Measurements from ENCODE around the gene FNTB. TPM values are rescaled to one million over a fixed set of nuclear protein-coding genes. Genes with fewer than 3 reads are reported as not detected.

Gene FNTB
- total and polyA plus RNA-seq, 2 donors (not counting 1 experiment from before 2014, with no cell fraction given): 6.6 to 10.2 TPM

GRCh38 chr14:64973026-64973442 is 13.7 kb upstream of the FNTB start:
- Mint-ChIP-seq H3K4me3 (peak overlapping the region; percentile 83), H3K9me3 (ENCODE audit: insufficient read depth) (no peaks in the 10 kb centered on the region), H3K27me3 (peaks cover 19% of the 10 kb centered on the region), H3K27ac (no peak overlapping the region), H3K4me1 (peaks cover 6% of the 10 kb centered on the region)
- no peak overlapping the region for H3K4me3 ChIP-seq (ENCODE audit: control extremely low read depth in 1 of 5, extremely low read depth in 1 of 5, insufficient read depth in 1 of 5, low read depth in 2 of 5, low read length in 4 of 5)
- CTCF ChIA-PET: interaction anchor here (0.8 to 1.5 kb wide), 2 partner anchors 11 to 150 kb away, joined by 3 to 4 read pairs; no protein-coding TSS in a partner anchor
- H3K4me2 ChIP-seq (replicated peaks; ENCODE audit: low read depth, low read length, poor library complexity, severe bottlenecking): peak overlapping the region; percentile 96
- POLR2A ChIA-PET: no interaction called here
- WGBS (ENCODE audit: insufficient coverage): 100% methylated on average over 4 of the region's 8 CpGs
- DNase-seq (no peak), ATAC-seq (ENCODE audit: low read depth) (no peak)
- H3K27me3 ChIP-seq (replicated peaks in 1 of 4; ENCODE audit: control extremely low read depth in 1 of 4, control insufficient read depth in 3 of 4, insufficient read depth in 4 of 4, low read length in 3 of 4): peaks cover 0 to 27% (median 9%) of the 10 kb centered on the region in 4 experiments
- H3K9ac ChIP-seq (ENCODE audit: low read length): no peak overlapping the region
- intact Hi-C loops (cut with micrococcal nuclease): loop anchor here (2.0 to 5.0 kb wide), 2 partner anchors 14 to 61 kb away; partner anchors contain the start of genes CHURC1 and FNTB
- peaks cover 11% of the 10 kb centered on the region in 2 donors for H3K4me1 ChIP-seq (ENCODE audit: control insufficient read depth in 2 of 2, insufficient read depth in 2 of 2, low read length in 2 of 2)
- no peaks in the 10 kb centered on the region for H4K20me1 ChIP-seq (ENCODE audit: control insufficient read depth, insufficient read depth, low read length, poor library complexity, severe bottlenecking)
- no peak for TF ChIP-seq EZH2 (IDR thresholded peaks at IDR 0.05; ENCODE audit: borderline replicate concordance, insufficient read depth, low read depth, low read length, poor library complexity, severe bottlenecking)
- TF ChIP-seq CTCF (IDR thresholded peaks at IDR 0.05): no peak
- H3K79me2 ChIP-seq (ENCODE audit: control insufficient read depth, insufficient read depth, low read length): no peaks in the 10 kb centered on the region
- H2AFZ ChIP-seq (ENCODE audit: insufficient read depth, low read depth, low read length, poor library complexity, severe bottlenecking): peak overlapping the region; percentile 69
- H3K36me3 ChIP-seq (replicated peaks in 1 of 2; ENCODE audit: control extremely low read depth in 1 of 2, control insufficient read depth in 1 of 2, extremely low read depth in 1 of 2, insufficient read depth in 2 of 2, low read length in 1 of 2): no peaks in the 10 kb centered on the region
- H3K9me3 ChIP-seq (ENCODE audit: control extremely low read depth in 1 of 3, control insufficient read depth in 2 of 3, insufficient read depth in 1 of 3, low read length in 2 of 3): no peaks in the 10 kb centered on the region
- H3K27ac ChIP-seq (ENCODE audit: low read length in 2 of 2): no peak overlapping the region

GRCh38 chr14:64973826-64974225 is 12.9 kb upstream of the FNTB start:
- intact Hi-C loops (cut with micrococcal nuclease): loop anchor here (2.0 to 5.0 kb wide), 2 partner anchors 13 to 62 kb away; partner anchors contain the start of genes CHURC1 and FNTB
- H3K4me1 Mint-ChIP-seq: peaks cover 6% of the 10 kb centered on the region
- CTCF ChIA-PET: interaction anchor here (0.6 to 1.5 kb wide), 2 partner anchors 10 to 15 kb away, joined by 3 to 4 read pairs; no protein-coding TSS in a partner anchor
- Histone ChIP-seq H3K9me3 (ENCODE audit: control extremely low read depth in 1 of 3, control insufficient read depth in 2 of 3, insufficient read depth in 1 of 3, low read length in 2 of 3) (no peaks in the 10 kb centered on the region), H4K20me1 (ENCODE audit: control insufficient read depth, insufficient read depth, low read length, poor library complexity, severe bottlenecking) (no peaks in the 10 kb centered on the region), H3K36me3 (replicated peaks in 1 of 2; ENCODE audit: control extremely low read depth in 1 of 2, control insufficient read depth in 1 of 2, extremely low read depth in 1 of 2, insufficient read depth in 2 of 2, low read length in 1 of 2) (no peaks in the 10 kb centered on the region), H3K4me2 (replicated peaks; ENCODE audit: low read depth, low read length, poor library complexity, severe bottlenecking) (no peak overlapping the region), H3K27ac (ENCODE audit: low read length in 2 of 2) (no peak overlapping the region), H3K4me3 (ENCODE audit: control extremely low read depth in 1 of 5, extremely low read depth in 1 of 5, insufficient read depth in 1 of 5, low read depth in 2 of 5, low read length in 4 of 5) (no peak overlapping the region), H2AFZ (ENCODE audit: insufficient read depth, low read depth, low read length, poor library complexity, severe bottlenecking) (no peak overlapping the region), H3K79me2 (ENCODE audit: control insufficient read depth, insufficient read depth, low read length) (no peaks in the 10 kb centered on the region), H3K4me1 (ENCODE audit: control insufficient read depth in 2 of 2, insufficient read depth in 2 of 2, low read length in 2 of 2) (peaks cover 11% of the 10 kb centered on the region in 2 donors), H3K9ac (ENCODE audit: low read length) (no peak overlapping the region), H3K27me3 (replicated peaks in 1 of 4; ENCODE audit: control extremely low read depth in 1 of 4, control insufficient read depth in 3 of 4, insufficient read depth in 4 of 4, low read length in 3 of 4) (peaks cover 0 to 27% (median 9%) of the 10 kb centered on the region in 4 experiments)
- WGBS (ENCODE audit: insufficient coverage): 100% methylated on average over 5 of the region's 9 CpGs
- DNase-seq: no peak
- H3K4me3 Mint-ChIP-seq: no peak overlapping the region
- ATAC-seq (ENCODE audit: low read depth): no peak
- no peaks in the 10 kb centered on the region for H3K9me3 Mint-ChIP-seq (ENCODE audit: insufficient read depth)
- POLR2A ChIA-PET: no interaction called here
- TF ChIP-seq EZH2 (IDR thresholded peaks at IDR 0.05; ENCODE audit: borderline replicate concordance, insufficient read depth, low read depth, low read length, poor library complexity, severe bottlenecking): no peak
- peaks cover 19% of the 10 kb centered on the region for H3K27me3 Mint-ChIP-seq
- H3K27ac Mint-ChIP-seq: no peak overlapping the region
